ENCODE results near the gene DENND1A. TPM values are rescaled to one million over a fixed set of nuclear protein-coding genes. Genes with fewer than 3 reads are reported as not detected.

The DENND1A gene
- total RNA-seq, 1 experiment from 2014 or later, result 50.1 TPM

DNA sequence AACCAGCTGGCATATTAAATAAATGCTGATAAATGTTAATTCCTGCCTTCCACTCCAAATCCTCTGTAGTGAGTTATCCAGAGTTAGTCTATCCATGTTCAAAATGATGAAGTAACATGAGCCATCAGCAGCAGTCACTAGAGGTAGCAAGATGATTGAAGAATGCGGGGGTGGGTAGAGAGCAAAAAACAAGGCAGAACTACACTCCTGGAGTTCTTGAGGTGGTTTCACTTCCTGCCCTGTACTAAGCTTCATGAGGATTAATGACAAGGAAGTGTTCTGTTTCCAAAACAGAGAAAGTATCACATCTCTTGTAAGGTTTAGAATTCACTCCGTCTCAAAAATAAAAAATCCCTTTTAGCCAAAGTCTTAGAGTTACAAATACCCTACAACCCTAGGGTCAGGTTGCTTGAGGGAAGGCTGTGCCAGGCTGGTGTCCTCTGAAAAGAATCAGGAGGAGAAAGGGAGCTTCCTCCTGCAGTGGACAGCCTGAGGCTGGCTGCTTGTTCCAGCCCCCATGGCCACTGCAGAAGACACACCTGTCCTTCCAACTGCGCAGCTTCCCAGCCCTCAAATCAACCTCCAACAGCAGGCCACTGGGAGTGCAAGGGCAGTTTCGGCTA lies 180.2 kb downstream of the DENND1A start:
- Histone ChIP-seq H3K27ac (ENCODE audit: low read length) (0 out of 2 replicates have a peak overlapping the region, but pooled peaks have one; percentile 19), H3K4me2 (ENCODE audit: low read depth, low read length, poor library complexity, severe bottlenecking) (peak overlapping the region; percentile 35), H3K79me2 (ENCODE audit: low read length) (no peaks in the 10 kb centered on the region), H3K4me1 (ENCODE audit: low read length) (peaks cover 27% of the 10 kb centered on the region), H3K9ac (ENCODE audit: low read length) (0 out of 2 replicates have a peak overlapping the region, but pooled peaks have one; percentile 17), H4K20me1 (ENCODE audit: insufficient read depth, low read depth, low read length) (peaks cover 26% of the 10 kb centered on the region), H3K9me3 (ENCODE audit: low read length) (no peaks in the 10 kb centered on the region), H3K36me3 (ENCODE audit: insufficient read depth, low read length) (no peaks in the 10 kb centered on the region), H3K27me3 (ENCODE audit: low read length) (no peaks in the 10 kb centered on the region), H3K4me3 (ENCODE audit: low read length) (peak overlapping the region; percentile 36; the same call in 1 of the 2 replicates), H2AFZ (ENCODE audit: low read length) (no peak overlapping the region), H3K9me2 (replicated peaks; ENCODE audit: insufficient read depth, low read length) (no peaks in the 10 kb centered on the region)
- peak; percentile 74 for DNase-seq

DNA sequence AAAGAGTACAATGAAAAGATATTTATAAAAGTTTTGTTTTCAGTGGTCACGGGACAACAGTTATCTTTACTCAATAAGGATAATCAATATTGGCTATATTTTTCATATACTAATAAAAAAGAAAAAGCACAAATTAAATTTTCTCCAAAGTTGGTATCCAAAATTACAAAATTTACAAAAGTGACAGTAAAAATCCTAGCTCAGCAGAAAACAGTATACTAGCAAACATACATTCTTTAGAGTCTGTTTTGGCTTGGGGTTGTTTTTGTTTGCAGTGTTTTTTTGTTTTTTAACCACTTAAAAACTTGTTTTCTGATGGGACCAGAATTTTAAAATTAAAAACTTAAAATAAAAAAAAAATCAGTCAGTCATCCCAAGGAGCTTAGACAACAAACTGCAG lies 183.2 kb downstream of the DENND1A start:
- Histone ChIP-seq H3K9ac (ENCODE audit: low read length) (no peak overlapping the region), H3K36me3 (ENCODE audit: insufficient read depth, low read length) (no peaks in the 10 kb centered on the region), H3K9me2 (replicated peaks; ENCODE audit: insufficient read depth, low read length) (no peaks in the 10 kb centered on the region), H4K20me1 (ENCODE audit: insufficient read depth, low read depth, low read length) (peaks cover 21% of the 10 kb centered on the region), H3K4me3 (ENCODE audit: low read length) (no peak overlapping the region), H3K4me2 (ENCODE audit: low read depth, low read length, poor library complexity, severe bottlenecking) (no peak overlapping the region), H3K79me2 (ENCODE audit: low read length) (no peaks in the 10 kb centered on the region), H2AFZ (ENCODE audit: low read length) (no peak overlapping the region), H3K9me3 (ENCODE audit: low read length) (no peaks in the 10 kb centered on the region), H3K27ac (ENCODE audit: low read length) (no peak overlapping the region), H3K27me3 (ENCODE audit: low read length) (no peaks in the 10 kb centered on the region), H3K4me1 (ENCODE audit: low read length) (peaks cover 27% of the 10 kb centered on the region)
- no peak for DNase-seq

DNA sequence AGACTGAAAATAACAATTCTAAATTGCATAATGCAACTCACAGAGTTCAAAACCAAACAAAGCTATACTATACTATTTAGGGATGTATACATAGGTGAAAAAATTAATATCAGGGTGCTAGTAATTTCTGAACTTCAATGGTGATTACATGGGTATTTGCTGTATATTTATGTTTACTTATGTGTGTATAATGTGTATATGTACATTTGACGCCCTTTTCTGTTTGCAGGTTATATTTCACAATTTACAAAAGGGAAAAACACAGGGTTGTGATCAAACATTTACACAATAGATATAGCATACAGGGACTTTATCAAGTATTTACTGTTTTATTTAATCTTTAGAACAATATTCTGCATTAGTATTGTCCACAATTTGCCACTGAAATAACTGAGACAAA lies 184.0 kb downstream of the DENND1A start:
- Histone ChIP-seq H2AFZ (ENCODE audit: low read length) (no peak overlapping the region), H3K9ac (ENCODE audit: low read length) (no peak overlapping the region), H3K4me3 (ENCODE audit: low read length) (no peak overlapping the region), H3K4me1 (ENCODE audit: low read length) (peaks cover 21% of the 10 kb centered on the region), H4K20me1 (ENCODE audit: insufficient read depth, low read depth, low read length) (peaks cover 14% of the 10 kb centered on the region; the same call in 1 of the 2 replicates), H3K9me2 (replicated peaks; ENCODE audit: insufficient read depth, low read length) (no peaks in the 10 kb centered on the region), H3K27ac (ENCODE audit: low read length) (no peak overlapping the region), H3K27me3 (ENCODE audit: low read length) (no peaks in the 10 kb centered on the region), H3K79me2 (ENCODE audit: low read length) (no peaks in the 10 kb centered on the region), H3K9me3 (ENCODE audit: low read length) (no peaks in the 10 kb centered on the region), H3K36me3 (ENCODE audit: insufficient read depth, low read length) (no peaks in the 10 kb centered on the region), H3K4me2 (ENCODE audit: low read depth, low read length, poor library complexity, severe bottlenecking) (no peak overlapping the region)
- DNase-seq, result no peak

DNA sequence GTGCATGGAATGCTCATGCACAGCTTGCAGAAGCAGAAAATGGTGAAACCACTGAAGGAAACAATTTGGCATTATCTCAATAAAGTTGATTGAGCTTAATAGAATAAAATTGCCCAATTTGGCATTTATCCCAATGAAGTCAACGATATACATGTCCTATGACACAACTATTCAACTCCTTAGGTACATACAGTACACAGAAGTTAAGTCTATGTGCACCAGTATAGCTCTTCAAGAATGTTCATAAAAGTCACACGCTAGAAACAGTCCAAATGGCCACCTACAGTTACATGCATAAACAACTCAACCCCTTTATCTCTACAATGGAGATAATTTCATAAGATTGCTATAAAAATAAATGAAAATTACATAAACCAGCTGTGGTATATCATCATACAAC lies 184.5 kb downstream of the DENND1A start:
- DNase-seq, result no peak
- Histone ChIP-seq H4K20me1 (ENCODE audit: insufficient read depth, low read depth, low read length) (peaks cover 9% of the 10 kb centered on the region; the same call in 1 of the 2 replicates), H3K9ac (ENCODE audit: low read length) (no peak overlapping the region), H2AFZ (ENCODE audit: low read length) (no peak overlapping the region), H3K36me3 (ENCODE audit: insufficient read depth, low read length) (no peaks in the 10 kb centered on the region), H3K9me2 (replicated peaks; ENCODE audit: insufficient read depth, low read length) (no peaks in the 10 kb centered on the region), H3K27ac (ENCODE audit: low read length) (no peak overlapping the region), H3K4me2 (ENCODE audit: low read depth, low read length, poor library complexity, severe bottlenecking) (no peak overlapping the region), H3K9me3 (ENCODE audit: low read length) (no peaks in the 10 kb centered on the region), H3K79me2 (ENCODE audit: low read length) (no peaks in the 10 kb centered on the region), H3K4me1 (ENCODE audit: low read length) (peaks cover 16% of the 10 kb centered on the region), H3K27me3 (ENCODE audit: low read length) (no peaks in the 10 kb centered on the region), H3K4me3 (ENCODE audit: low read length) (no peak overlapping the region)

DNA sequence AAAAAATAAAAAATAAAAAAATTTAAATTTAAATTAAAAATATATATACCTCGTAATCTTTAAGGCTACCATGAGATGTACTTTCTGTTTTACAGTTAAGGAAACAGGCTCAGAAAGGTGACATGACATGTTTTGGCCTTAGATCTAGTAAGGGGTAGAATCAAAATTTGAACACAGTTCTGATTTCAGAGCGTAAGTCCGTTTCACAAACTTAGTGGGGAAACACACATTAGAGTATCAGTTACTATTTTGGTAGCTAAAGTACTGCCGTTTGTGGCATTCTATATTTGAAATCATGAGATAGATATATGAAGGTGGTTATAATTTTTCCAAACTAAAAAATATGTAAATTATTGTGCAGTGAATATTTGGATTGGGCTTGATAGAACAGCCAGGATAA lies 186.2 kb downstream of the DENND1A start:
- DNase-seq, result no peak
- no peaks in the 10 kb centered on the region for H3K4me1 ChIP-seq (ENCODE audit: low read length)
- H4K20me1 ChIP-seq (ENCODE audit: insufficient read depth, low read depth, low read length), result no peaks in the 10 kb centered on the region; the same call in 1 of the 2 replicates
- no peak overlapping the region for H3K27ac ChIP-seq (ENCODE audit: low read length)
- H3K9me2 ChIP-seq (replicated peaks; ENCODE audit: insufficient read depth, low read length), result no peaks in the 10 kb centered on the region
- no peaks in the 10 kb centered on the region for H3K27me3 ChIP-seq (ENCODE audit: low read length)
- no peak overlapping the region for H3K9ac ChIP-seq (ENCODE audit: low read length)
- no peak overlapping the region for H3K4me2 ChIP-seq (ENCODE audit: low read depth, low read length, poor library complexity, severe bottlenecking)
- H3K79me2 ChIP-seq (ENCODE audit: low read length), result no peaks in the 10 kb centered on the region
- no peaks in the 10 kb centered on the region for H3K36me3 ChIP-seq (ENCODE audit: insufficient read depth, low read length)
- H2AFZ ChIP-seq (ENCODE audit: low read length), result no peak overlapping the region
- no peaks in the 10 kb centered on the region for H3K9me3 ChIP-seq (ENCODE audit: low read length)
- no peak overlapping the region for H3K4me3 ChIP-seq (ENCODE audit: low read length)

DNA sequence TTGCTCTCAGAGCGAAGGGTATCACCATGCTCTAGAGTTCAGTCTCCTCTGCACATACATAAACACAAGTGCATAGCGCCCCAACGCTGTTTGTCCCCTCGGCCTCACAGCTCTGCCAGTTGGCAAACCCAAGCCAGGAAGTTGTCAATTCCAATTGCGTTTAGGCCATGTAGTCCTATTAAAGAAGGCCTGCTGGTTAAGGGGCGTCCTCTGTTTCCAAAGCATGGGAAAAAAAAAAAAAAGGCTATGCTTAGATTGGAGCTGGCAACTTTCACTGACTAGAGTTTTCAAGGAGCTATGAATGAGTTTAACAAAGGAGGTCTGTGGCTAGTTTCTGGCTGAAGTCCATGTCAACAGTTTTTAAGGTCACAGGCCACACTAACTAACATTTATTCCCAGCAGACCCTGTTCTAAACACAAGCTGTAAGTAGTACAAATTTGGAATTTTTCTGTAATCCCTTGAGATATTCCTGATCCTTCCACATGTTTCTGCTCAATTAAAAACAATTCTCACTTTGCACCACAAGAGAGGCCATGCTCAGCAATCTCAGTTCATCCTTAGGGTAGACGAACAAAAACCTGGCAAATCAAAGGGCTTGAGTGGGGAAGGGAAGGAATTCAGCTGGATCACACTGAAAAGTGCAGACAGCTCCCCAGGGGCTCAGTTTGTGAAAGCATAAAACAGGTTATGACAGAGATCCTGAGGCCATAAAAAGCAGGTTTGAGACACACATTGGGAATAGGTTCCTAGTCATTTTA lies 187.7 kb downstream of the DENND1A start:
- Histone ChIP-seq H3K9me2 (replicated peaks; ENCODE audit: insufficient read depth, low read length) (no peaks in the 10 kb centered on the region), H3K27ac (ENCODE audit: low read length) (no peak overlapping the region), H3K27me3 (ENCODE audit: low read length) (no peaks in the 10 kb centered on the region), H3K4me2 (ENCODE audit: low read depth, low read length, poor library complexity, severe bottlenecking) (no peak overlapping the region), H3K36me3 (ENCODE audit: insufficient read depth, low read length) (no peaks in the 10 kb centered on the region), H3K4me3 (ENCODE audit: low read length) (no peak overlapping the region), H3K9me3 (ENCODE audit: low read length) (no peaks in the 10 kb centered on the region), H3K4me1 (ENCODE audit: low read length) (no peaks in the 10 kb centered on the region), H3K9ac (ENCODE audit: low read length) (no peak overlapping the region), H2AFZ (ENCODE audit: low read length) (no peak overlapping the region), H3K79me2 (ENCODE audit: low read length) (no peaks in the 10 kb centered on the region), H4K20me1 (ENCODE audit: insufficient read depth, low read depth, low read length) (no peaks in the 10 kb centered on the region)
- no peak for DNase-seq

DNA sequence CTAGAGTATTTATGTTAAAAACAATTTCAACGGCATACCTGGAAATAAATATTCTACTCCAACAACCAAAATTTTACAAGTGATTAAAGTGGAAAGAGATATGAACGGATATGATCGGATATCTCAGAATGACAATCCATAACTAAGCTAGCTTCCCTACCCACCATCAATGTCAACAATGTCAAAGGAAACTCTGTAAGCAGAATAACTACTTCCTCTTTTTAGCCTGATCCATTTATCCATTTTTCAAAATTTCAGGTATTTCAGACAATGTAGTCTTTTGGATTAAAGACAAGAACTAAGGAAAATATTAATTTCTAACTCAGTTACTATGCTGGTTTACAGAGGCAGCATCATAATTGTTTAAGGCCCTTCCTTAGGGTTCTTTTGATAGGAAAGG lies 188.7 kb downstream of the DENND1A start:
- Histone ChIP-seq H3K27ac (ENCODE audit: low read length) (no peak overlapping the region), H3K9ac (ENCODE audit: low read length) (no peak overlapping the region), H3K9me3 (ENCODE audit: low read length) (no peaks in the 10 kb centered on the region), H3K36me3 (ENCODE audit: insufficient read depth, low read length) (no peaks in the 10 kb centered on the region), H2AFZ (ENCODE audit: low read length) (no peak overlapping the region), H3K79me2 (ENCODE audit: low read length) (no peaks in the 10 kb centered on the region), H3K4me2 (ENCODE audit: low read depth, low read length, poor library complexity, severe bottlenecking) (no peak overlapping the region), H3K4me1 (ENCODE audit: low read length) (no peaks in the 10 kb centered on the region), H3K4me3 (ENCODE audit: low read length) (no peak overlapping the region), H3K27me3 (ENCODE audit: low read length) (no peaks in the 10 kb centered on the region), H3K9me2 (replicated peaks; ENCODE audit: insufficient read depth, low read length) (no peaks in the 10 kb centered on the region), H4K20me1 (ENCODE audit: insufficient read depth, low read depth, low read length) (no peaks in the 10 kb centered on the region)
- DNase-seq, result no peak

DNA sequence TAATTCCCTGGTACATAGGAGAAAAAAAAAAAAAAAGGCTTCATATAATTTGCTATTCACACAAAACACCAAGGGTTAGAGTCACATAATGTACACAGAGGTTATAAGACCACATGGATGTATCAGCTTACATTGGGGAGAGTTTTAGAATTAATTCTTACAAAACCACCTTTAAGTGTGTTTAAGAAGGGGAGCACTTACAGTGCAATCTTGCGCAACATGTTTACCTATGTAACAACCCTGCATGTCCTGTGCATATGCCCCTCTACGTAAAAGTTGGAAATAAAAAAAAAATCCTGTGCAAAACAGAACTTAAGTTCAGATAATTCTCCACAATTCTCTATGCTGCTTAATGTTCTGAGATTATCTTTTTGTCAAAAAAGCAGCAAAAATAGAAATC lies 190.0 kb downstream of the DENND1A start:
- Histone ChIP-seq H3K27ac (ENCODE audit: low read length) (no peak overlapping the region), H3K36me3 (ENCODE audit: insufficient read depth, low read length) (no peaks in the 10 kb centered on the region), H2AFZ (ENCODE audit: low read length) (no peak overlapping the region), H3K4me1 (ENCODE audit: low read length) (no peaks in the 10 kb centered on the region), H3K9ac (ENCODE audit: low read length) (no peak overlapping the region), H3K4me2 (ENCODE audit: low read depth, low read length, poor library complexity, severe bottlenecking) (no peak overlapping the region), H3K9me3 (ENCODE audit: low read length) (no peaks in the 10 kb centered on the region), H3K79me2 (ENCODE audit: low read length) (no peaks in the 10 kb centered on the region), H3K4me3 (ENCODE audit: low read length) (no peak overlapping the region), H4K20me1 (ENCODE audit: insufficient read depth, low read depth, low read length) (0 out of 2 replicates have a peak, but pooled peaks cover 4% of the 10 kb centered on the region), H3K9me2 (replicated peaks; ENCODE audit: insufficient read depth, low read length) (no peaks in the 10 kb centered on the region), H3K27me3 (ENCODE audit: low read length) (no peaks in the 10 kb centered on the region)
- no peak for DNase-seq

All from Karpas-422 (cell line).